ENCODE results near the gene TESK2.
A peak's percentile ranks its signal among the peaks of the same experiment; 100 is the strongest.
"Not testable (repeated sequence)": the region's sequence is repeated elsewhere in the genome, so short reads cannot be mapped to it uniquely, and the experiment has no call there.

TESK2 gene

GRCh38 chr1:45510036-45510971, 19.3 kb upstream of the TESK2 start:
- DNase-seq (ENCODE audit: low read depth) = no peak

- DNase-seq (ENCODE audit: low read depth) = no peak
Observed at GRCh38 chr1:45508295-45509151, 17.6 kb upstream of the TESK2 start.

GRCh38 chr1:45507893-45508292, 16.9 kb upstream of the TESK2 start:
- no peak for DNase-seq (ENCODE audit: low read depth)

- DNase-seq (ENCODE audit: low read depth) = no peak
Observed at GRCh38 chr1:45507195-45507594, 16.2 kb upstream of the TESK2 start.

- DNase-seq (ENCODE audit: low read depth) = no peak
Observed at GRCh38 chr1:45503462-45504360, 12.7 kb upstream of the TESK2 start.

GRCh38 chr1:45501505-45501859, 10.5 kb upstream of the TESK2 start:
- DNase-seq (ENCODE audit: low read depth) = no peak

GRCh38 chr1:45499415-45499769, 8.4 kb upstream of the TESK2 start:
- no peak for DNase-seq (ENCODE audit: low read depth)

GRCh38 chr1:45498279-45498678, 7.3 kb upstream of the TESK2 start:
- DNase-seq (ENCODE audit: low read depth) = no peak

GRCh38 chr1:45493116-45493697, 2.2 kb upstream of the TESK2 start:
- DNase-seq (ENCODE audit: low read depth) = peak; percentile 20

- no peak for DNase-seq (ENCODE audit: low read depth)
Observed at GRCh38 chr1:45492691-45493090, 1.7 kb upstream of the TESK2 start.

- DNase-seq (ENCODE audit: low read depth) = no peak
Observed at GRCh38 chr1:45491487-45492260, 711 bp upstream of the TESK2 start.

- no peak for DNase-seq (ENCODE audit: low read depth)
Observed at GRCh38 chr1:45490121-45490625, 790 bp downstream of the TESK2 start.

GRCh38 chr1:45489379-45489778, 1.6 kb downstream of the TESK2 start:
- peak; percentile 46 for DNase-seq (ENCODE audit: low read depth)

GRCh38 chr1:45488666-45489377, 2.1 kb downstream of the TESK2 start:
- no peak for DNase-seq (ENCODE audit: low read depth)

- no peak for DNase-seq (ENCODE audit: low read depth)
Observed at GRCh38 chr1:45485949-45486348, 5.0 kb downstream of the TESK2 start.

- no peak for DNase-seq (ENCODE audit: low read depth)
Observed at GRCh38 chr1:45479039-45479748, 11.8 kb downstream of the TESK2 start.

GRCh38 chr1:45478121-45478814, 12.7 kb downstream of the TESK2 start:
- DNase-seq (ENCODE audit: low read depth) = no peak

GRCh38 chr1:45477646-45478045, 13.3 kb downstream of the TESK2 start:
- DNase-seq (ENCODE audit: low read depth) = no peak

- DNase-seq (ENCODE audit: low read depth) = not testable (repeated sequence)
Observed at GRCh38 chr1:45474194-45474593, 16.8 kb downstream of the TESK2 start.
